CD1c-positive myeloid dendritic cell (primary cell): ENCODE measurements around the gene LCE3B.

Experiments
- DNase-seq: peaks from one replicate; pipeline ENCODE4 v3.0.0-alpha.2; 2016; ENCODE audit errors: extremely low spot score

Gene LCE3B

GRCh38 chr1:152658649-152659048, 45.0 kb downstream of the LCE3B start:
- no peak for DNase-seq

- DNase-seq = no peak
Measured at GRCh38 chr1:152663098-152663497, 49.5 kb downstream of the LCE3B start, which contains the start of gene LCE2D. TSS of gene LCE2D (plus strand) at chr1:152663380. CDS start at chr1:152664106, 726 bp downstream.
